Iris pigment epithelial cell (primary cell): Measurements from ENCODE around the gene GPR17.

Experiments used
- DNase-seq: peaks from one replicate; pipeline ENCODE4 v3.0.0-alpha.2; 2011; ENCODE audit warnings: low read depth

The GPR17 gene

DNA sequence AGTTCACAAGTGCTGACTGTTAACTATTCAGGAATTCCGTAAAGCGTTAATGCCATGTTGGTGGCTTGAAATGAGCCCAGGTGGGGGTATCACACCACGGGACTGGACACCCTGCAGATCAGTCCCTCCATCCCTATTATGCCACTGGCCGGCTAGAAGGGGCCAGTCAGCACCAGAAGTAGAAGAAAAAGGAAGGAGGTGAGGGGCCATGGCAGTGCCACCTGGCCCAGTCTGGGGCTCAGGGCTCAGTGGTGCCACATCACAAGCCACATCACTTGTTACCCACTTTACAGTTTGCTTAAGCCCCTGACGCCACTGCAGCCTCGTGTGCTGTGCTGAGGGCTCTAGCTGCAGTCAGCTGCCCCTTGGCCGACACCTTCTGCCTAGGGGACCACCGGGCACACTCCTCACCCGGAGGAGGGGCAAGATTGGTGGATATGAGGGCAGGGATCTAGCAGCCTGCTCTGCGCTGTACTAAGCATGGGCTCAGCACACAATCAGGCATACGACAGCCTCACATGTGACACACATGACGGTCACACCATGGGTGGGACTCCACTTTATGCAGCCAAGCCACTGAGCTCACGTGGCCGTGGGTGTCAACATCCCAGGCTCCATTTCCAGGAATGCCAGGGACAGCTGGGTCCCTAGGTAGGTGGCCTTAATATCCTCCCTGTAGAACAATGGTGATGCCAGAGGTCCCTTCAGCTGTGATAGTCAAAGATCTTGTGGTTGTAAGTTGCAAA, 25.8 kb downstream of the GPR17 start:
- DNase-seq = no peak

DNA sequence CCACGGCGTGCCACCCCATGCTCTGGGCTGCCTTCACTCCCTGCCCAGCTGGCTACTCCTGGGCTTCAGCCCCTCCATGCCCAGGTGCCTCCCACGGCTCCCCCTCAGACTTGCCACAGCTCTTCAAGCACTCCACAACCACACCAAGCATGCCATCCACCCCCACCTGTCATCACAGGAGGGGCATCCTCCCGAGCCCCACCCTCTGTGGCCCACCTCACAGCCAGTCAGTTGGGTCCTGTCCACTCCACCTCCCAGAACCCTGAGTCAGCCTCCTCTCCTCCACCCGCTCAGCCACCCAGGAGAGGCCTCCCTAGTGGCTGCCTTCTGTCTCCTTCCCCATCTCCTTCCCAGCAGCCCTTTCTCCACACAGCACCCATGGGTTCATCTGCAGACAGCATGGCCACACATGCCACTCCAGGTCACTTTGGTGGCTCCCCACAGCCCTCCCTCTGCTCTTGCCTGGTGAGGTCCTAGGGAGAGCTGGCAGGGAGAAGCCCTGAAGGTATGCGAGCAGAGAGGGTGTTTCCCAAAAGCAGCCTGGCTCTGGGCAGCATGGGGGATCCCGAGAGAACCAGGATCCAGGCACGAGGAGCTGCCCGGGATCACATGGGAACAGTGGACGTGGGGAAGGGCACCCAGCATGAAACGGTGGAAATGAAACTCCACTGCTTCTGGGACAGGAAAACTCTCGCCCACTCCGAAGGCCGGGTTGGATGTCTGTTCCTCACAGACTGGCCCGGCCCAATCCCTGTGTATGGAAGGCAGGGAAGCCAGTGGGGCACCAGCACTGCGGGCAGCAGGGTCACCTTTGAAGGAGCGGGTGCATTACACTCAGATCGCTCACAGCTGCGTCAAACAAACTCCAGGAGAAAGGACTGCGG, 26.6 kb downstream of the GPR17 start:
- no peak for DNase-seq

DNA sequence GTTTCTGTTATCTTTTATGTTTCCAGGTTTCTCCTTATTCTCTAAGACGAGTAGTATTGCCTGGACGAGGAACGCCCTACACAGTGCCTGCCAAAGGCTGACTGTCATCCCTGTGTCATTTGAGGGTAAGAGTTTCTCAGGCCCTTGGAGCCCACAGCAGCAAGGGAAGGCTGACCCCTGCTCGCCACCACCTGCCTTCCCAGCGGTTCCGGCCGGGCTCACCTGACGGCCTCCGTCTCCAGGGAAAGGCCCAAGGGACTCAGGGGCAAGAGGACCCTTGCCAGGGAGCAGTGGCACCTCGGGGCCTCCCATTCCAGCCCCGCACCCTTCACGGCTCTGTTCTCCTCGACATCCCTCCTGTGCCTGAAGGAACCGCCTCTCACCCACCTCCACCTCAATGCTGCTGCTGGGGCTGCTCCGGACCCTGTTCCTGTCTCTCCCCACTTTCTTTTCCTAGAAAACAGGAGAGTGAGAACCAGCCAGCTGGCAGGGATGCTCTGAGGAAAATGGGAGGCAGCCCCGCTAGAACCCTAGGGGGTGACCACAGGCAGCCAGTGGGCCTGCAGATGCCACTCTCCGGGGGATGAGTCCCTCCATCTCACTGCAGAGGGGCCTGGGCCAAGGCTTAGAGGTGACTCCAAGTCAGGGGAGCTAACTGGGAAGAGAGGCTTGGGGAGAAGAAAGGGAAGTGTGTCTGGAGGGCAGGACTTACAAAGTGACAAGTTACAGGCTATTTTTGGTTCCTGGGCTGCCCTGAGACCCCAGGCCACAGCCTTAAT, 27.5 kb downstream of the GPR17 start:
- DNase-seq = no peak

DNA sequence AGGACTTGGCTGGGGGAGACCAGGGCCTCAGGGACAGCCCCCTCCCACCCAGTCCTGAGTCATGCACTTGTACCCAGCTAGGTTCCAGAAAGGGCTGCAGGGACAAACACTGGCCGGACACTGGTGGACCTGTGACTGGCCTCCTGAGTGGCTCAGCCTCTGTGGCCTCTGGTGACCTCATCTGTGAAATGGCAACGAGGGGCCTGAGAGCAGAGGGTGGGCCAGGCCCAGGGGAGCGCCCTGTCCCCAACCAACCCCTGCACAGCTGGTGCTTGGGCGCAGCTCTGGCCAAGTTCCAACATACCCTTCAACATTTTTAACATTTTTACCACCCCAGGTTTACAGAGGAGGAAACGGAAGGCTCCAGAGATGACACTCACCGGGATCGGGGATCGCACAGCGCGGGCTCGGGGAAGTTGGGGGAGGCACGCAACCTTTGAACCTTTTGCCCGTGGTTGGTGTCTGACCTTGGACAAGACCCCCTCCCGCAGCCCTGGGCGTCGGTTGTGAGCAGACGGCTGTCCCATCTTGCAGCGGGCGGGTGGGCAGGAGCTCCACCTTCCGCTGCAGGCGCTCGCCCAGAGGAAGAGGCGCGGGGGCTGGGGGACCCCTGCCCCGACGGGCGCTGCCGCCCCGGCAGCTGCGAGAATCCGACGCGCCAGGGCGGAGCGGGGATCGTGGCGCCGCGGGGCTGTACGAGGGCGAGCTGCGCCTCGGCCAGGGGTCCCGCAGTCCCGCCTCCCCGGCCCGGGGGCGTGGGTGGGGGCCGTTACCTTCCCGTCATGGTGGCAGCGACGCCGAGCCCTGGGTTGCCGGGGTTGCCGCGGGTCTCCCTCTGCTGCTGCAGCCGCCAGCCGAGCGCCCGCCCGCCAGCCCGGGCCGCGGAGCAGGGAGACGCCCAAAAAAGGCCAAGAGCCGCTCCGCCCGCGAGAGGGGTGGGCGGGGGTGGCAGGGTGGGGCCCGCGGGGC, 28.6 kb downstream of the GPR17 start:
- no peak for DNase-seq

DNA sequence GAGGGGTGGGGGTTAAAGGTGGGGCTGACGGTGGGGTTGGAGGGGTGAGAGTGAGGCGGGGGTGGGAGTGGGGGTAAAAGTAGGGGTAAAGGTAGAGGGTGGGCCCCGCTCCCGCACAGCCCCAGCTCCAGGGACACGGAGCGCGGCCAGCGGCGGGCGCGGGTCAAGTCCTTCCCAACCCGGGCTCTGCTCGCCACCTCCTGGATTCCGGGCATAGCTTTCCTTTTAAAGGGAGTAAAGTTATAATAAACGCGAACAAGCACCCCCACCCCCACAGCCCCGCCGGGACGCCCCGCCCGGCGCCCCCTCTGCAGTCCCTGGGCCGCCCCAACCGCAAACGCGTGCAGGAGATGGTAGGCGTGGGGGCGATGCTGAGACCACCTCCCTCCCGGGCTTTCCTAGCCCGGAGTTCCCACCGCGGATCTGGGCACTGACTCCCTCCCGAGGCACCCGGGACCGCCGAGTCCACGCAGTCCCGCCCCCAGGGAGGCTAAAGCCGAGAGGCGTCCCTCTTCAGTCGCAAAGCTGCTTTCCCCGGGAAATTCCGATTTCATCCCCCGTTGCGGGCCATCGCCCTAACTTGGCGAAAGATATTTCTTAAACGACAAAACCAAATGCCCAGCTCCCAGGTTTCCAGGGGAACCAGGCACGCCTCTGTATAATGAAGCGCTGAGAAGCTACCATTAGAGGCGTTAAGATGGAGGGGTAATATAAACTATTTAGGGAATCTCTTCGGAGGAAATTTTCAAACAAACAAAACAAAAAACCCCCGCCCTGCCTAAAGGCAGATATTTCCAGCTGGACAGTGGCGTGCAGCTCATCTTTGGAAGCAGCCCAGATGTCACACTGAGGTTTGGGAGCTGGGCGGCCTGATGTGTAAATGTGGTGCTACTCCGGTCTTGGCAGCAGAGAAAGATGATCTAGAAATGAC, 29.6 kb downstream of the GPR17 start, which contains the start of gene LIMS2:
TSS of gene LIMS2 (minus strand) at position 200 of the 931 bp plus-strand sequence. CDS start 506 bp downstream, outside the sequence.
- no peak for DNase-seq

DNA sequence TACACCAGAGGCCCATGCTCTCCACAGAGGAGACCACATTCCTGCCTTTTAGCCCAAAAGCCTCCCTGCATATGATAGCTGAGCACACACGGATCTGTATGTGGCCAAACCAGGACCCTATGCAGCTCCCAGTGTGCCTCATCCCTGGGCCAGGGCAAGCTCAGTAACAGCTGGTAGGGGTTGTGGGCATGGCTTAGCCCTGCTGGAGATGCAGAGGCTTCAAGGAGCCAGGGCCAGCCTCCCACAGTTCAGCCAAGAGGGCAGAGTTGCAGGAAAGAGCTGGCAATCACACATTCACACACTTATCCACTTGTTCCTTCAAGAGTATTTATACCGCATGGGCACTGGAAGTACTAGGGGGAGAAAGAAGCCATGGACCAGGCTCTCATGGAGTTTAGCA, 31.0 kb downstream of the GPR17 start:
- DNase-seq = no peak

DNA sequence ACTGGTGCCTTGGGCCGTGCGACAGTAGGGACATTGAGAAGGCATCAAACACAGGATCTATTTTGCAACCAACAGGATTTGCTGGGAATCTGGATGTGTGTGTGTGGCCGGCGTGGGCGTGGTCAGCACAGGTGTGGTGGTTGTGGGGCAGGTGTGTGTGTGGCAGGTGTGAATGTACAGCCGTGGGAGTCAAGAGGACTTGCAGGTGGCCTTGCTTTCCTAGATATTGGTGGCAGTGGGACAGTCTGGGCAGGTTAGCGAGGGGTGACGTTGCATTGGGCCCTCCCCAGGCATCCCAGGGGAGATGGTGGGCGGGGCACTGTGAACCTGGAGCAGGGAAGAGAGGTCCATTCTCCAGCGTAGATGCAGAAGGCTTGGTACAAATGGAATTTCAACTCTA, 32.6 kb downstream of the GPR17 start:
- no peak for DNase-seq

GRCh38 chr2:127678991-127679390, 33.0 kb downstream of the GPR17 start:
- DNase-seq = no peak

DNA sequence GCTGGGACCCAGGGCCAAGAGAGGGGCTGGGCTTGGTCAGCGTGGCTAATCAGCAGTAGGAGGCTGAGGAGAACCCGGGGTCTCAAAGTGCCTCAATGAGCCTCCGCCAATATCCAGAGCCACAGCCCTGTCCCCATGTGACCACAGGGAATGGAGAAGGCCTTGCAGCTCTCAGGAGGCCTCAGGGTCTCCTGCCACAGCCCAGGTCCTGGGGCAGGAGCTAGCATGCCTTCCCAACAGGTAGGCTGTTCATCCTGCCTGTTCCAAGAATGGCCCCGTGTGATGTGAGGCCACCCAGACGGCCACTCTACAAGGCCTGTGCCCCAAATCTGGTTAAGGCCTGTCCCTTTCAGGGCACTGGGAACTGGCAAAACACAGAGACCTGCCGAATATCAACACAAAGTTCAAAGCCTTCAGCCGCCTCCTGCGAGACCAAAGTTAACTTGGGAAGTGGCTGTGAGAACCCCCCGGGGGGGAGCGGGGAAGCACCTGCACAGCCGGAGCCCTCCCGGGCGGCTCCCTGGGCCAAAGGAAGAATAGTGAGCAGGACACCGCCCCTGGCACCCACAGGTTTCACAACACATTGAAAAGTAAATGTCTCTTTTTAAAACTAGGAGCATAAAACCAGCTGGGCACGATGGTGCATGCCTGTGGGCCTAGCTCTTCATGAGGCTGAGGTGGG, 33.9 kb downstream of the GPR17 start:
- DNase-seq = no peak

DNA sequence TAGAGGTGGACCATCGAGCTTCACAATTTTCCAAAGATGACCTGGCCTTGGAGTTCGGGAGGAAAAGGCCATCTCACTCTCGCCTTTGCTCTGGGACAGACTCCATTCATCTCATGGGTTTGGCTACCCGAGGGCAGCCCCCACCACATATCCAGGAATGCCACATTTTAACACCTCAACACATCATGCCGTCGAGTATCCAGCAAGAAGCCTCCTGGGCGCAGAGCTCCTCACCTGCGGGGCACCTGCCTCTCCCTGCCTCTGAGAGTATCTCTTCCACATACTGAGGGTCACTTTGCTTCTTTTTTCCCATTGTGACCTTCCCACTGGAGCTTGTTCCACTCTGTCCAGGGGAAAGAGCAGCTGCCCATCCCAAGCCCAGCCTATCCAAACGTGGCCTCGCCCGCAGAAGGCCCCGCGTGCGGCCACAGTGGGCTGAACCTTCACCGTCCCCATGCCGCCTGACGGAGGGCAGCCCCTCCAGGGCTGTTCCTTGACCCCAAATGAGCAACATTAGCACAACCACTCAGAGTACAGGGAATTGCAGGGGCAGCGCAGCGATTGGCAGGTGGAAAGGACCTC, 34.8 kb downstream of the GPR17 start:
- no peak for DNase-seq

DNA sequence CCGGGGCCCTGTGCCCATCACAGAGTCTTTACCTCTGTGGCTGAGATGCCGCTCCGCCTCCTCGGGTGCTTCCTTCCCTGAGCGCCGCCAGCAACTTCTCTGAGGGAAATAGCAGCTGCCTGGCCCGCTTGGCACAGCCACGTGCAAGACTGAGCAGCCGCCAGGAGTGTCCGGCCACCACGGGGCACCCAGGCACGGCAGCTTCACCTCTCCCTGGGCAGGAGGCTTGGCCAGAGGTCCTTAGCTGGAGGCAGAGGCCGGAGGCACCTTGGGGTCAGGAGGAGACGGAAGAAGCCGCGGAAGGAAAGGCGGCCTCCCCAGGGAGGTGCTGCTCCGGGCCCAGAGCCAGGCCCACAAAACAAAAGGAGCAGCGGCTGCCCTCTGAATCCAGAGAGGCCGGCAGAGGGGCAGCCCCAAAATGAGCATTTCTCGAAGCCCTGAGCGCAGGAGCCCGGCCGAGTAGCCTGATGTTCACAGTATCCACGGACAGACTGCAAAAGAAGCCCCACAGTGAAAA, 35.4 kb downstream of the GPR17 start:
- DNase-seq = no peak

- DNase-seq = no peak
Measured at GRCh38 chr2:127681976-127682857, 36.3 kb downstream of the GPR17 start.

DNA sequence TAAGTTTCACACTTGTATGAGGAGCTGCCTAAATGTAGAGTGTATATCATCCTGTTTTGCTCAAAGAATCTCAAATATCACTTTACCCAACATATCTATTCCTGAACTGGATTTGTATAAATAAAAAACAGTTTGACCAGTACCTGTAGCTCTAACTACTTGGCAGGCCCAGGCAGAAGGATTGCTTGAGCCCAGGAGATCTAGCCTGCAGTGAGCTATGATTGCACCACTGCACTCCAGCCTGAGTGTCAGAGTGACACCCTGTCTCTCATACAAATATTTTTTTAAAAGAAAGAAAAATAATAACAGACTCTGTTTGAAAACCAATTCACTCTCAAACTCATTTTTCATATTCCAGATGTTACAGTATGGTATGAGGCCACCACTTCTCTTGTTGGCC, 37.1 kb downstream of the GPR17 start:
- DNase-seq = no peak

- no peak for DNase-seq
Measured at GRCh38 chr2:127683757-127684156, 37.8 kb downstream of the GPR17 start.

DNA sequence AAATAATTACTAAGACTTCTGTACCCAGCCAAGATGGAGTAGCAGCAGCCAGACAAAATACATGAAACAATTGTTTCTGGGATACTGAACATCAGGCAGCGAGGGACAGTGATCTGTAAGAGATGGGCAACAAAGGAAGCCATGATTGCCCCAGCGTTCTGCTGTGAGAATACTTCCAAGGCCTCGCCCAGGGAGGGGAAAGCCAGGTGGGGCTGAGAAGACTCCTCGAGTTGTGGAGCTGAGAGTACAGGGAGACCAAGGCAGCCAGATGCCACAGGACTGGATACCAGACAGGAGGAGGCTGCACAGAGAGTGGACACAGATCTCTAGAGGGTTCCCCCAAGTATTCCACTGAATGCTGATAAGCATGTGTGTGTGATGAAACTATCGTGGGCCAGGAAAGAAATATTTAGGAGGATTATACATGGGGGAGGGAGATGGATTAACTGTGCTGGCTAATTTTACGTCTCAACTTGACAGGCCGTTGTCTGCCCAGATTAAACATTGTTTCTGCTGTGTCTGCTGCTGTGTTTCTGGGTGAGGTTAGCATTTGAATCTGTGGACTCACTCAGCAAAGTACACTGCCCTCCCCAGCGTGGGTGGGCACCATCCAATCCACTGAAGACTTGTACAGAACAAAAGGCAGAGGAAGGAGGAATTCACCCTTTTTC, 39.6 kb downstream of the GPR17 start:
- peak; percentile 37 for DNase-seq

DNA sequence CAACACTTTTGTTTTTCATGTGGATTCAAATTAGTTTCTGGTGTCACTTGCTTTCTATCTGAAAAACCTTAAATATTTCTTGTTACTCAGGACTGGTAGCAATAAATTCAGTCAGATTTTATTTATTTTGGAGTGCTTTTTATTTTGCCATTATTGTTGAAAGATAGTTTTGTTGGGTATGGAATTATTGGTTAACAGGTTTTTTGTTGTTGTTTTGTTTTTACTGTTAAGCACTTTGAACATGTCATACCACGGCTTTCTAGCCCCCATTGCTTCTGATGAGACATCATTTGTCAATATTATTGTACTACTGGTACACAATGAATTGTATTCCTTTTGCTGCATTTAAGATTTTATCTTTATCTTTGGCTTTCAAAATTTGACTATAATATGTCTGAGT, 42.5 kb downstream of the GPR17 start:
- DNase-seq = no peak

DNA sequence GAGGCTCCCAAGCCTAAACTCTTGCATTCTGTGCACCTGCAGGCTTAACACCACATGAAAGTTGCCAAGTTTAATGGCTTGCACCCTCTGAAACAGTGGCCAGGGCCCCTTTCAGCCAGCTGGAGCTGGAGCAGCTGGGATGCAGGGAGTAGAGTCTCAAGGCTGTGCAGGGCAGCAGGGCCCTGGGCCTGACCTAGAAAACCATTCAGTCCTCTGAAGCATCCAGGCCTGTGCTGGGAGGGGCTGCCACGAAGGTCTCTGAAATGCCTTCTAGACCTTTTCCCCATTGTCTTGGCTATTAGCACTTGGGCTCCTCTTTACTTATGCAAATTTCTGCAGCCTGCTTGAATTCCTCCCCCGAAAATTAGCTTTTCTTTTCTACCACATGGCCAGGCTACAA, 44.7 kb downstream of the GPR17 start:
- DNase-seq = no peak
